ENCODE measurements around the gene HOXA13.

- no peak for TF ChIP-seq CTCF (conservative IDR thresholded peaks at IDR 0.05)
- TF ChIP-seq EZH2 (IDR thresholded peaks at IDR 0.05; ENCODE audit: low read depth) = no peak
These were observed 21.4 kb upstream of the HOXA13 start for GRCh38 chr7:27221201-27221797.
